ENCODE results near the gene NKAIN2. TPM values are rescaled to one million over a fixed set of nuclear protein-coding genes. Genes with fewer than 3 reads are reported as not detected.

NKAIN2 gene
- total RNA-seq, 4 donors from 2014 or later: 0.19 TPM; not detected in 3

DNA sequence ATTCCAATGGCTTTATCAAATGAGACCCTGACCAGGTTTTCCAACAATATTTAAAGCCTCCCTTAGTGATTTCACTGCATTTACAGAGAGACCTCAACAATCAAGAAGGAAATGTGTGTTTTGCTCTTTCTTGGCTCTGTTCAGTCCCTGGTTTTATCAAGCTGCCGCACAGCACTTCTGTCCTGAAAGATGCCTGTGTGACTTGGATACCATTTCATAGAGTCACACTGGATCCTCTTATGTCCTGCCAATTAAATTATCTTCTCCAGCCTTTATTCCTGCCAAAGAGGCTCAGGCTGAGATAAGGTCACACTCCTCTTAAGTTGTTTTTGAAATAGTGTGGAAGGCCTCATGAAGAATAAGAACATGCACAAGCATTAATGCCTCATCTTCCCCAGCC, 961.6 kb downstream of the NKAIN2 start:
- Histone ChIP-seq H3K27ac (no peak overlapping the region), H3K4me3 (no peak overlapping the region), H3K4me1 (no peaks in the 10 kb centered on the region), H3K36me3 (no peaks in the 10 kb centered on the region), H3K9me3 (no peaks in the 10 kb centered on the region), H3K27me3 (no peaks in the 10 kb centered on the region)
- no peak for DNase-seq
- intact Hi-C loops (cut with DNase I): no loop called here
- 82% methylated on average over 1 of the region's 1 CpG for WGBS, 2 donors
- TF ChIP-seq, protein P1, sequence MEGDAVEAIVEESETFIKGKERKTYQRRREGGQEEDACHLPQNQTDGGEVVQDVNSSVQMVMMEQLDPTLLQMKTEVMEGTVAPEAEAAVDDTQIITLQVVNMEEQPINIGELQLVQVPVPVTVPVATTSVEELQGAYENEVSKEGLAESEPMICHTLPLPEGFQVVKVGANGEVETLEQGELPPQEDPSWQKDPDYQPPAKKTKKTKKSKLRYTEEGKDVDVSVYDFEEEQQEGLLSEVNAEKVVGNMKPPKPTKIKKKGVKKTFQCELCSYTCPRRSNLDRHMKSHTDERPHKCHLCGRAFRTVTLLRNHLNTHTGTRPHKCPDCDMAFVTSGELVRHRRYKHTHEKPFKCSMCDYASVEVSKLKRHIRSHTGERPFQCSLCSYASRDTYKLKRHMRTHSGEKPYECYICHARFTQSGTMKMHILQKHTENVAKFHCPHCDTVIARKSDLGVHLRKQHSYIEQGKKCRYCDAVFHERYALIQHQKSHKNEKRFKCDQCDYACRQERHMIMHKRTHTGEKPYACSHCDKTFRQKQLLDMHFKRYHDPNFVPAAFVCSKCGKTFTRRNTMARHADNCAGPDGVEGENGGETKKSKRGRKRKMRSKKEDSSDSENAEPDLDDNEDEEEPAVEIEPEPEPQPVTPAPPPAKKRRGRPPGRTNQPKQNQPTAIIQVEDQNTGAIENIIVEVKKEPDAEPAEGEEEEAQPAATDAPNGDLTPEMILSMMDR (IDR thresholded peaks at IDR 0.05): no peak
- no peak for TF ChIP-seq POLR2A (IDR thresholded peaks at IDR 0.05)

DNA sequence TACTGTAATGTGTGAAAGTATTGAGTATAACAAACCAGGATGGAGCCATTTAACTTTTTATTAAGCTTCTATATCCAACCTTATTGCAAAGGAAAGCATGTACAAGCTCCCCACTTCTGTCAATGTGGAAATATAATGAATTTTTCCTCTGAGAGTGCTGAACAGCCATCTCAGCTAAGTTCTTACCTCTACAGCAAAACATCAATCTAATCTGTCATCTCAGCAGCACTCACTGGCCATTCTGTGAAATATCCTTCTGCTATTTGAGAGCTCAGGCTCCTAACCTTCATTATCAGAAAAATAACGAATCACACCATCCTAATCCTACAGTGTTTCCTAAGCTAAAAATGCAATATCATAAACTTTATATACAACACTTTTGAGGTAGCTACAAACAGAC, 964.6 kb downstream of the NKAIN2 start:
- H3K36me3 ChIP-seq: no peaks in the 10 kb centered on the region
- no peaks in the 10 kb centered on the region for H3K9me3 ChIP-seq
- no peaks in the 10 kb centered on the region for H3K27me3 ChIP-seq
- 61 to 65% methylated on average over 1 of the region's 1 CpG for WGBS, 2 donors
- H3K4me1 ChIP-seq: no peaks in the 10 kb centered on the region
- TF ChIP-seq, protein P1 (IDR thresholded peaks at IDR 0.05): no peak
- TF ChIP-seq POLR2A (IDR thresholded peaks at IDR 0.05): no peak
- no peak for DNase-seq
- intact Hi-C loops (cut with DNase I): no loop called here
- H3K4me3 ChIP-seq: no peak overlapping the region
- no peak overlapping the region for H3K27ac ChIP-seq

DNA sequence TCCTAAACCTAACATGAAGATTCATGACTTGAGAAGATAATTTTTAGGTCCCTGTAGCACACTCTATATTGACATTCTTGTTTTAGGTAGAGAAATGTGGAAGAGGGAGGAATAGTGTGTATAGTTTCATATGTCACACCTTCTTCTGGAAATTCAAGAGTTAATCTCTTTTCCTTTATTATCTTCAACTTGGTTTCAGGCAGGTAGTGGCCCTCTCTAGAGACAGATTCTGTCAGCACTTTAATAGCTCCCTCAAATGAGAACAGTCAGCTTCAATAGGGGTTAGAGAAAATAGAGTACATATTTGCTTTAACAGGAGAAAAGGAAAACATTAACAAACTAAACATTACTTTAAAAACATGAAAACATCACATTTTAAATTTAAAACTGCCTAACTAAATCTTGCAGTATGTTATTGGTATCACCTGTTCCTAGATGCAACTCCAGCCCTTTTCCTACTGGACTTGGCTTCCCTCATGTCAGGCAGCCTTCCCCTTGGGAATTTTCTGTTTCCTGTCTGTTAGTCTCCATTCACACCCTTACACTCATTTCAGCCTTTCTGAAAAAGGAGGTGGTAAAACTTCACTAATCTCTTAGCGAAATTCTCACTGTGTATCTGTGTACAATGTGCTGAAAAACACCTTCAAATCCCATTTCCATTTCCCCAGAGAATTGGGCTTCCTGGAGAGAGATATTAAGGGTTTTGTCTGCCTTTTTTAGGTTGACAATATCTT, 966.3 kb downstream of the NKAIN2 start:
- Histone ChIP-seq H3K27ac (no peak overlapping the region), H3K4me1 (no peaks in the 10 kb centered on the region), H3K4me3 (no peak overlapping the region), H3K27me3 (no peaks in the 10 kb centered on the region), H3K36me3 (no peaks in the 10 kb centered on the region), H3K9me3 (no peaks in the 10 kb centered on the region)
- intact Hi-C loops (cut with DNase I): no loop called here
- no peak for TF ChIP-seq POLR2A (IDR thresholded peaks at IDR 0.05)
- TF ChIP-seq, protein P1 (IDR thresholded peaks at IDR 0.05): no peak
- no peak for DNase-seq
- WGBS, 2 donors: 47 to 65% methylated on average over 1 of the region's 1 CpG

DNA sequence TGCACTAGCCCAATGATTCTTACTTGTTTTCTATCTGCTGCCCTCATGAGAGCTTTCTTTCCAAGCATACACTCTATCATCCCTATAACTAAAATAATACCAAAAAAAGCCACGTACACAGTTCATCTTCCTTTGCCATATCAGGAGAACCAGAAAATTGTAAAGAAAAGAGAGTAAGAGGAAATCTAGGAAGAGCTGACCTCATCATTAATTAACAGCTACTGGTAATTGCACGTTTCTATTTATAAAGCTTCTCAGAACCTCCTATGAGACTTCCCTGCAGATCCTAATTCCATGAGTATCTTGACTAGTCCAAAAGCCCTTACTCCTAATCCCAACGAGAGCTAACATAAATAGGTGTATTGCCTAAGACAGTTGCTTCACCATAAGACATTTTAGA, 967.1 kb downstream of the NKAIN2 start:
- WGBS, 2 donors: 61 to 66% methylated on average over 3 of the region's 3 CpGs
- TF ChIP-seq, protein P1 (IDR thresholded peaks at IDR 0.05): no peak
- TF ChIP-seq POLR2A (IDR thresholded peaks at IDR 0.05): no peak
- H3K9me3 ChIP-seq: no peaks in the 10 kb centered on the region
- H3K4me1 ChIP-seq: no peaks in the 10 kb centered on the region
- no peak for DNase-seq
- no peaks in the 10 kb centered on the region for H3K36me3 ChIP-seq
- H3K4me3 ChIP-seq: no peak overlapping the region
- H3K27me3 ChIP-seq: no peaks in the 10 kb centered on the region
- intact Hi-C loops (cut with DNase I): no loop called here
- H3K27ac ChIP-seq: no peak overlapping the region

DNA sequence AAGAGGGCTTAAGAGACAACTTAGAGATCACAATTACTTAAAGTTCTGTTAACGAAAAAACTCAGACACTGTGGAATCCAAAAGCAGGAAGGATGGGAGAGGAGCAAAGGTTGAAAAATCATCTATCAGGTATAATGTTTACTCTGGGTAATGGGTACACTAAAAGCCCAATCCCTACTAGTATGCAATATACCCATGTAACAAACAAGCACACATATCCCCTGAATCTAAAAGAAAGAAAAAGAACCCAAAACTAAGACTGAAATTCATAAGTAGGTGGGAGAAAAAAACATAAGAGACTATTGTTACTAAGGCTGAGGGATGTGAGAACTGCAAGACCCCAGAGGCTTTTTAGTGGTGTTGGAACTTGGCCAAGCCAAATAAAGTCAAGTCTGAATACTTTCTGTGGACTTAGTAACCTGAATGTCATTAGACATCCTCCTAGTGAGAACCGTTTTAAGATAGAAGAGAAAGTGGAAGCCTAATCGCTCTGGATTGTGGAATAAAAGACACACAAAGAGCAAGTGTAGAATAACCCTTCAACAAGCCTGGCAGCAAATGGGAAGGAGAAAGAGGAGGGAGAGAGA, 969.2 kb downstream of the NKAIN2 start:
- Histone ChIP-seq H3K36me3 (no peaks in the 10 kb centered on the region), H3K4me3 (no peak overlapping the region), H3K9me3 (no peaks in the 10 kb centered on the region), H3K27ac (no peak overlapping the region), H3K4me1 (no peaks in the 10 kb centered on the region), H3K27me3 (no peaks in the 10 kb centered on the region)
- no peak for TF ChIP-seq POLR2A (IDR thresholded peaks at IDR 0.05)
- TF ChIP-seq, protein P1 (IDR thresholded peaks at IDR 0.05): no peak
- intact Hi-C loops (cut with DNase I): no loop called here
- WGBS, 2 donors: 50 to 52% methylated on average over 3 of the region's 3 CpGs
- no peak for DNase-seq
